ENCODE data around the gene KRTAP5-5. TPM values are rescaled to one million over a fixed set of nuclear protein-coding genes. Genes with fewer than 3 reads are reported as not detected.
"Not testable (repeated sequence)": the region's sequence is repeated elsewhere in the genome, so short reads cannot be mapped to it uniquely, and the experiment has no call there.

Gene KRTAP5-5
- polyA plus RNA-seq, 1 donor from 2014 or later: not detected

DNA sequence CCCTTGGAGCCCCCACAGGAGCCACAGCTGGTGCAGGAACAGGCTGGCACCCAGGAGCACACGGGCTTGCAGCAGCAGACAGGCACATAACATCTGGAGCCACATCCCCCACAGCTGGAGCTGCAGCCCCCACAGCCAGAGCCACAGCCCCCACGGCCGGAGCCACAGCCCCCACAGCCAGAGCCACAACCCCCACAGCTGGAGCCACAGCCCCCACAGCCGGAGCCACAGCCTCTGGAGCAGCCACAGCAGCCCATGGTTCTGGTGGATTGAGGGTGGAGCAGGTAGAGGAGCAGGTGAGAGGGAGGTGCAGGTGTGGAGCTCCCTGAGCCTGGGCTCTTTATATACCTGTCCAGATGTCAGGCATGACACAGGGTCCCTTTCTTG, 31.6 kb upstream of the KRTAP5-5 start, which contains the start of gene KRTAP5-2:
Gene KRTAP5-2, minus strand, starts transcription at position 301 of the 387 bp plus-strand sequence. Its CDS starts 44 bp downstream, at position 257.
- no peaks in the 10 kb centered on the region for H3K9me3 ChIP-seq (ENCODE audit: low read length)
- no peaks in the 10 kb centered on the region for H3K27me3 ChIP-seq (ENCODE audit: insufficient read depth, low read depth, low read length)
- H3K9me2 ChIP-seq (ENCODE audit: insufficient read depth, low read length): no peaks in the 10 kb centered on the region
- no peak for TF ChIP-seq RAD21 (conservative IDR thresholded peaks at IDR 0.05)
- no peak for TF ChIP-seq TAF1 (IDR thresholded peaks at IDR 0.05; ENCODE audit: low read depth)
- TF ChIP-seq EZH2 (IDR thresholded peaks at IDR 0.05; ENCODE audit: borderline replicate concordance, insufficient read depth, low read length, poor library complexity, severe bottlenecking): no peak
- no peak within 1 kb of the TSS for H2AFZ ChIP-seq (ENCODE audit: low read depth, low read length)
- H4K20me1 ChIP-seq (ENCODE audit: insufficient read depth): no peaks in the 10 kb centered on the region
- H3K27ac ChIP-seq (ENCODE audit: low read length): no peak within 1 kb of the TSS
- no peak within 1 kb of the TSS for H3K4me2 ChIP-seq (ENCODE audit: low read length)
- no peaks in the 10 kb centered on the region for H3K79me2 ChIP-seq (replicated peaks; ENCODE audit: insufficient read depth, low read length)
- no peak within 1 kb of the TSS for H3K4me3 ChIP-seq (ENCODE audit: low read length)
- H3K9ac ChIP-seq (ENCODE audit: low read length): no peak within 1 kb of the TSS
- no peaks in the 10 kb centered on the region for H3K36me3 ChIP-seq (ENCODE audit: insufficient read depth, low read length)
- no peaks in the 10 kb centered on the region for H3F3A ChIP-seq (ENCODE audit: insufficient read depth, low read length, poor library complexity, severe bottlenecking)

GRCh38 chr11:1598406-1598805, 31.2 kb upstream of the KRTAP5-5 start:
- H3K9me2 ChIP-seq (ENCODE audit: insufficient read depth, low read length); H2AFZ ChIP-seq (ENCODE audit: low read depth, low read length); H3K9me3 ChIP-seq (ENCODE audit: low read length); H4K20me1 ChIP-seq (ENCODE audit: insufficient read depth); H3K79me2 ChIP-seq (replicated peaks; ENCODE audit: insufficient read depth, low read length); H3K27me3 ChIP-seq (ENCODE audit: insufficient read depth, low read depth, low read length); H3K36me3 ChIP-seq (ENCODE audit: insufficient read depth, low read length); H3F3A ChIP-seq (ENCODE audit: insufficient read depth, low read length, poor library complexity, severe bottlenecking); H3K4me3 ChIP-seq (ENCODE audit: low read length); H3K9ac ChIP-seq (ENCODE audit: low read length); H3K4me2 ChIP-seq (ENCODE audit: low read length); H3K27ac ChIP-seq (ENCODE audit: low read length): not testable (repeated sequence)

DNA sequence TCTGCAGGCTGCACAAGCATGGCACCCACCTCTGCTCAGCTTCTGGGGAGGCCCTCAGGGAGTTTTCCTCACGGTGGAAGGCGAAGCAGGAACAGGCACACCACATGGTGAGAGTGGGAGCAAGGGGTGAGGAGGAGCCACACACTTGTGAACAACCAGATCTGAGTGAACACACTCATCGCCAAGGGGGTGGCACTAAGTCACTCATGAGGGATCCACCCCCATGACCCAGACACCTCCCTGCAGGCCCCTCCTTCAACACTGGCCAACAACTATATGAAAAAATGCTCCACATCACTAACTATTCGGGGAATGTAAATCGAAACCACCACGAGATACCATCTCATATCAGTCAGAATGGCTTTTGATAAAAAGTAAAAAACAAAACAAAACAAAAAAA, 30.8 kb upstream of the KRTAP5-5 start:
- H3K27me3 ChIP-seq (ENCODE audit: insufficient read depth, low read depth, low read length): no peaks in the 10 kb centered on the region
- no peak overlapping the region for H3K4me3 ChIP-seq (ENCODE audit: low read length)
- no peaks in the 10 kb centered on the region for H3K79me2 ChIP-seq (replicated peaks; ENCODE audit: insufficient read depth, low read length)
- no peak overlapping the region for H3K27ac ChIP-seq (ENCODE audit: low read length)
- no peaks in the 10 kb centered on the region for H3K9me2 ChIP-seq (ENCODE audit: insufficient read depth, low read length)
- H2AFZ ChIP-seq (ENCODE audit: low read depth, low read length): no peak overlapping the region
- no peak overlapping the region for H3K9ac ChIP-seq (ENCODE audit: low read length)
- H3K4me2 ChIP-seq (ENCODE audit: low read length): no peak overlapping the region
- H3F3A ChIP-seq (ENCODE audit: insufficient read depth, low read length, poor library complexity, severe bottlenecking): no peaks in the 10 kb centered on the region
- no peaks in the 10 kb centered on the region for H3K9me3 ChIP-seq (ENCODE audit: low read length)
- TF ChIP-seq RAD21 (conservative IDR thresholded peaks at IDR 0.05) (no peak), POLR2AphosphoS5 (IDR thresholded peaks at IDR 0.05) (no peak), REST (IDR thresholded peaks at IDR 0.05; ENCODE audit: borderline replicate concordance) (no peak), SMC3 (conservative IDR thresholded peaks at IDR 0.05; ENCODE audit: poor library complexity) (no peak), EP300 (conservative IDR thresholded peaks at IDR 0.05; ENCODE audit: poor library complexity, severe bottlenecking) (no peak), TAF1 (IDR thresholded peaks at IDR 0.05; ENCODE audit: low read depth) (no peak), MXI1 (conservative IDR thresholded peaks at IDR 0.05; ENCODE audit: poor library complexity, severe bottlenecking) (no peak), EZH2 (IDR thresholded peaks at IDR 0.05; ENCODE audit: borderline replicate concordance, insufficient read depth, low read length, poor library complexity, severe bottlenecking) (no peak)
- TF ChIP-seq, protein P1, sequence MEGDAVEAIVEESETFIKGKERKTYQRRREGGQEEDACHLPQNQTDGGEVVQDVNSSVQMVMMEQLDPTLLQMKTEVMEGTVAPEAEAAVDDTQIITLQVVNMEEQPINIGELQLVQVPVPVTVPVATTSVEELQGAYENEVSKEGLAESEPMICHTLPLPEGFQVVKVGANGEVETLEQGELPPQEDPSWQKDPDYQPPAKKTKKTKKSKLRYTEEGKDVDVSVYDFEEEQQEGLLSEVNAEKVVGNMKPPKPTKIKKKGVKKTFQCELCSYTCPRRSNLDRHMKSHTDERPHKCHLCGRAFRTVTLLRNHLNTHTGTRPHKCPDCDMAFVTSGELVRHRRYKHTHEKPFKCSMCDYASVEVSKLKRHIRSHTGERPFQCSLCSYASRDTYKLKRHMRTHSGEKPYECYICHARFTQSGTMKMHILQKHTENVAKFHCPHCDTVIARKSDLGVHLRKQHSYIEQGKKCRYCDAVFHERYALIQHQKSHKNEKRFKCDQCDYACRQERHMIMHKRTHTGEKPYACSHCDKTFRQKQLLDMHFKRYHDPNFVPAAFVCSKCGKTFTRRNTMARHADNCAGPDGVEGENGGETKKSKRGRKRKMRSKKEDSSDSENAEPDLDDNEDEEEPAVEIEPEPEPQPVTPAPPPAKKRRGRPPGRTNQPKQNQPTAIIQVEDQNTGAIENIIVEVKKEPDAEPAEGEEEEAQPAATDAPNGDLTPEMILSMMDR (IDR thresholded peaks at IDR 0.05; ENCODE audit: poor library complexity, severe bottlenecking): no peak
- no peaks in the 10 kb centered on the region for H3K36me3 ChIP-seq (ENCODE audit: insufficient read depth, low read length)
- H4K20me1 ChIP-seq (ENCODE audit: insufficient read depth): no peaks in the 10 kb centered on the region
